Stimulated activated CD4-positive, alpha-beta T cell treated with anti-CD3 and anti-CD28 coated beads, Interleukin-12 subunit alpha, Interleukin-12 subunit beta, amount 100 ng/mL, for 48 hours (primary cell): ENCODE measurements around the gene DCANP1.
"Not testable (repeated sequence)": the region's sequence is repeated elsewhere in the genome, so short reads cannot be mapped to it uniquely, and the experiment has no call there.

Experiments
- DNase-seq, 3 donors: peaks; one replicate each; pipeline ENCODE4 v3.0.0-alpha.2; 2020; ENCODE audit warnings: low read depth in 2 of 3, low spot score in 1 of 3

DCANP1 gene

GRCh38 chr5:135447298-135447929 lies at the start of gene DCANP1:
DCANP1 (minus strand) TSS chr5:135447348; CDS start chr5:135447108, 240 bp downstream.
- no peak for DNase-seq

GRCh38 chr5:135495531-135495930 lies 48.4 kb upstream of the DCANP1 start:
- not testable (repeated sequence) for DNase-seq

GRCh38 chr5:135494196-135494595 lies 47.0 kb upstream of the DCANP1 start:
- DNase-seq, result no peak

- no peak for DNase-seq
Observed at GRCh38 chr5:135493406-135494180, 46.4 kb upstream of the DCANP1 start.

- DNase-seq, result no peak
Observed at GRCh38 chr5:135492319-135492626, 45.1 kb upstream of the DCANP1 start.

- DNase-seq, result no peak
Observed at GRCh38 chr5:135491552-135492318, 44.6 kb upstream of the DCANP1 start.

GRCh38 chr5:135491038-135491551 lies 43.9 kb upstream of the DCANP1 start:
- no peak for DNase-seq

- no peak for DNase-seq
Observed at GRCh38 chr5:135490245-135491037, 43.3 kb upstream of the DCANP1 start.

- DNase-seq, result no peak
Observed at GRCh38 chr5:135489466-135490244, 42.5 kb upstream of the DCANP1 start.

- DNase-seq, result no peak
Observed at GRCh38 chr5:135488727-135489465, 41.7 kb upstream of the DCANP1 start.

GRCh38 chr5:135487839-135488514 lies 40.8 kb upstream of the DCANP1 start:
- no peak for DNase-seq

GRCh38 chr5:135487037-135487395 lies 39.9 kb upstream of the DCANP1 start:
- no peak for DNase-seq

GRCh38 chr5:135486131-135487036 lies 39.2 kb upstream of the DCANP1 start:
- no peak for DNase-seq

GRCh38 chr5:135484674-135485086 lies 37.5 kb upstream of the DCANP1 start:
- DNase-seq, result no peak

GRCh38 chr5:135483254-135483653 lies 36.1 kb upstream of the DCANP1 start:
- DNase-seq, result no peak

GRCh38 chr5:135482381-135482933 lies 35.3 kb upstream of the DCANP1 start:
- DNase-seq, result no peak

GRCh38 chr5:135481909-135482311 lies 34.8 kb upstream of the DCANP1 start:
- DNase-seq, result no peak

- no peak for DNase-seq
Observed at GRCh38 chr5:135481387-135481786, 34.2 kb upstream of the DCANP1 start.
